ENCODE data around the gene TPM1. TPM values are rescaled to one million over a fixed set of nuclear protein-coding genes. Genes with fewer than 3 reads are reported as not detected.

Gene TPM1
- total RNA-seq, 2 donors from 2014 or later: 927 to 1,440 TPM

- no peak overlapping the region for H3K27ac ChIP-seq
- TF ChIP-seq CTCF (IDR thresholded peaks at IDR 0.05): no peak
- H3K9me3 ChIP-seq: no peaks in the 10 kb centered on the region
- DNase-seq (ENCODE audit: low spot score) (no peak), ATAC-seq (ENCODE audit: insufficient number of reproducible peaks, low FRiP score, low read depth) (no peak)
- H3K36me3 ChIP-seq: no peaks in the 10 kb centered on the region
- H3K4me1 ChIP-seq (ENCODE audit: control insufficient read depth in 1 of 2, low read depth in 2 of 2): peaks cover 0 to 6% of the 10 kb centered on the region in 2 donors
- H3K4me3 ChIP-seq: no peak overlapping the region
- no peaks in the 10 kb centered on the region for H3K27me3 ChIP-seq (replicated peaks; ENCODE audit: insufficient read depth)
These were observed 38.2 kb downstream of the TPM1 start for GRCh38 chr15:63080634-63081250.

- TF ChIP-seq CTCF (IDR thresholded peaks at IDR 0.05): no peak
- no peak overlapping the region for H3K4me3 ChIP-seq
- ATAC-seq (ENCODE audit: insufficient number of reproducible peaks, low FRiP score, low read depth): no peak
These were observed 39.8 kb downstream of the TPM1 start for GRCh38 chr15:63082366-63082765.

GRCh38 chr15:63083044-63083443 is 40.5 kb downstream of the TPM1 start:
- H3K27me3 ChIP-seq (replicated peaks; ENCODE audit: insufficient read depth): no peaks in the 10 kb centered on the region
- TF ChIP-seq CTCF (IDR thresholded peaks at IDR 0.05): no peak
- no peaks in the 10 kb centered on the region for H3K36me3 ChIP-seq
- H3K4me1 ChIP-seq (ENCODE audit: control insufficient read depth in 1 of 2, low read depth in 2 of 2): no peaks in the 10 kb centered on the region
- ATAC-seq (ENCODE audit: insufficient number of reproducible peaks, low FRiP score, low read depth) (no peak), DNase-seq (ENCODE audit: low spot score) (no peak)
- no peak overlapping the region for H3K27ac ChIP-seq
- H3K9me3 ChIP-seq: no peaks in the 10 kb centered on the region
- H3K4me3 ChIP-seq: no peak overlapping the region

More at GRCh38 chr15:63082366-63082765, 39.8 kb downstream of the TPM1 start:
- H3K27ac ChIP-seq: no peak overlapping the region
- DNase-seq (ENCODE audit: low spot score): no peak
- no peaks in the 10 kb centered on the region for H3K27me3 ChIP-seq (replicated peaks; ENCODE audit: insufficient read depth)
- no peaks in the 10 kb centered on the region for H3K36me3 ChIP-seq
- H3K4me1 ChIP-seq (ENCODE audit: control insufficient read depth in 1 of 2, low read depth in 2 of 2): no peaks in the 10 kb centered on the region
- H3K9me3 ChIP-seq: no peaks in the 10 kb centered on the region

- no peaks in the 10 kb centered on the region for H3K36me3 ChIP-seq
- H3K4me3 ChIP-seq: no peak overlapping the region
- H3K27me3 ChIP-seq (replicated peaks; ENCODE audit: insufficient read depth): no peaks in the 10 kb centered on the region
- no peak for ATAC-seq (ENCODE audit: insufficient number of reproducible peaks, low FRiP score, low read depth)
- no peak for TF ChIP-seq CTCF (IDR thresholded peaks at IDR 0.05)
- H3K9me3 ChIP-seq: no peaks in the 10 kb centered on the region
- H3K4me1 ChIP-seq (ENCODE audit: control insufficient read depth in 1 of 2, low read depth in 2 of 2): no peaks in the 10 kb centered on the region
- H3K27ac ChIP-seq: no peak overlapping the region
- no peak for DNase-seq (ENCODE audit: low spot score)
These were observed 41.0 kb downstream of the TPM1 start for GRCh38 chr15:63083541-63083940.

- H3K9me3 ChIP-seq: no peaks in the 10 kb centered on the region
- no peaks in the 10 kb centered on the region for H3K27me3 ChIP-seq (replicated peaks; ENCODE audit: insufficient read depth)
- peaks cover 0 to 10% of the 10 kb centered on the region in 2 donors for H3K4me1 ChIP-seq (ENCODE audit: control insufficient read depth in 1 of 2, low read depth in 2 of 2)
- no peak overlapping the region for H3K4me3 ChIP-seq
- ATAC-seq (ENCODE audit: insufficient number of reproducible peaks, low FRiP score, low read depth) (no peak), DNase-seq (ENCODE audit: low spot score) (no peak)
- no peak for TF ChIP-seq CTCF (IDR thresholded peaks at IDR 0.05)
- no peaks in the 10 kb centered on the region for H3K36me3 ChIP-seq
- no peak overlapping the region for H3K27ac ChIP-seq
These were observed 42.3 kb downstream of the TPM1 start for GRCh38 chr15:63084806-63085205.

Measured in thoracic aorta (tissue), 2 donors.